ENCODE results near the gene SFTPA1. TPM values are rescaled to one million over a fixed set of nuclear protein-coding genes. Genes with fewer than 3 reads are reported as not detected.

SFTPA1 gene
- total and polyA plus RNA-seq, 9 of the 15 experiments (the other 6 are each of a cell fraction or from before 2014, with no cell fraction given): 0.04 to 3.5 (median 0.08) TPM; not detected in 5

DNA sequence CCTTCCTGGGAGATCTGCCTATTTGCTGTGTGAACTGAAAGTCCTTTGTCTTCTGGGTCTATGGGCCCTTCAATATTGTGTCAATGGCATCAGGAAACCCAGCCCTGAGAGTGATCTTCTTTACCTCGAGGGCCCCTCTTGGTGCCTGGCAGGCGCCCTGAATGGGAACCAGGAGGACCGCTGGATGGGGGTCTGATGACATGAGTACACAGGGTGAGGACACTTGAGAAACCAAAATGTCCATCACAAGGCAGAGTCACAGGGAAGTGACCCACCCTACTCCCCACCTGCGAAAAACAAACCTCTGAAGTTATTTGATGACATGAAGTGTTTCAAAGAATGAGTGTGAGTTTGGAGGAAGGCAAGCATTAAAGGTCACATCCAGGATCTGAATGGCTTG is 17.3 kb downstream of the SFTPA1 start:
- no peaks in the 10 kb centered on the region for H3K9me3 ChIP-seq (replicated peaks; ENCODE audit: control insufficient read depth, insufficient read depth, low read depth, low read length)
- 3% methylated on average over 4 of the region's 4 CpGs for WGBS (ENCODE audit: insufficient coverage, low coverage, missing lambda C conversion rate)
- H3K4me2 ChIP-seq (ENCODE audit: insufficient read depth, low read length): no peak overlapping the region
- ATAC-seq (no peak), FAIRE-seq (no peak), DNase-seq (ENCODE audit: extremely low read depth in 1 of 4, low spot score in 3 of 4) (no peak)
- intact Hi-C loops (cut with micrococcal nuclease) (no loop called here), in situ Hi-C loops (cut with MboI) (no loop called here)
- no peaks in the 10 kb centered on the region for H3K36me3 ChIP-seq (ENCODE audit: control insufficient read depth, insufficient read depth, low read length)
- CTCF ChIA-PET (ENCODE audit: low intra/inter-chr PET ratio): no interaction called here
- H3K27me3 ChIP-seq (ENCODE audit: control insufficient read depth in 2 of 2, insufficient read depth in 2 of 2, low read length in 2 of 2): peaks cover 2 to 7% of the 10 kb centered on the region in 2 experiments; a peak in 2 of 5 replicates
- H3K79me2 ChIP-seq (ENCODE audit: control insufficient read depth, insufficient read depth, low read length): no peaks in the 10 kb centered on the region
- no peaks in the 10 kb centered on the region for H3K9me1 ChIP-seq (ENCODE audit: control insufficient read depth, insufficient read depth, low read length)
- H3K9ac ChIP-seq (ENCODE audit: insufficient read depth in 1 of 2, low read depth in 2 of 2, low read length in 2 of 2): no peak overlapping the region
- H3K4me3 ChIP-seq: no peak overlapping the region
- no TSS peak for BruUV-seq (replicated peaks)
- no peak overlapping the region for H3K27ac ChIP-seq (ENCODE audit: extremely low read depth, low read depth, low read length)
- POLR2A ChIA-PET: no interaction called here
- H4K20me1 ChIP-seq (replicated peaks; ENCODE audit: control insufficient read depth, insufficient read depth, low read length): no peaks in the 10 kb centered on the region
- H3K4me1 ChIP-seq (replicated peaks in 1 of 2; ENCODE audit: control insufficient read depth in 2 of 2, insufficient read depth in 2 of 2, low read length in 2 of 2): no peaks in the 10 kb centered on the region
- H2AFZ ChIP-seq (ENCODE audit: low read depth, low read length): no peak overlapping the region
- TF ChIP-seq TRIM25 (IDR thresholded peaks at IDR 0.05; ENCODE audit: borderline replicate concordance) (no peak), CHAMP1 (IDR thresholded peaks at IDR 0.05) (no peak), RBM34 (IDR thresholded peaks at IDR 0.05; ENCODE audit: borderline replicate concordance, insufficient read depth, low read length) (no peak), YY1 (IDR thresholded peaks at IDR 0.05; ENCODE audit: borderline replicate concordance in 1 of 3, control insufficient read depth in 1 of 3, extremely low read depth in 1 of 3, insufficient read depth in 3 of 3, insufficient read length in 1 of 3, insufficient replicate concordance in 2 of 3, low read depth in 1 of 3, low read length in 2 of 3) (no peak), KLF16 (IDR thresholded peaks at IDR 0.05) (no peak), JUN (IDR thresholded peaks at IDR 0.05; ENCODE audit: borderline replicate concordance, low read depth, low read length) (no peak), JUN (CRISPR knock-in tag; IDR thresholded peaks at IDR 0.05; ENCODE audit: borderline replicate concordance) (no peak), KLF1 (tag; IDR thresholded peaks at IDR 0.05) (no peak), PRMT5 (CRISPR knock-in tag; IDR thresholded peaks at IDR 0.05) (no peak), RBM39 (optimal IDR thresholded peaks at IDR 0.05; ENCODE audit: low read depth, low read length) (no peak), GABPB2 (CRISPR knock-in tag; conservative IDR thresholded peaks at IDR 0.05) (no peak)
- TF ChIP-seq, protein P1, sequence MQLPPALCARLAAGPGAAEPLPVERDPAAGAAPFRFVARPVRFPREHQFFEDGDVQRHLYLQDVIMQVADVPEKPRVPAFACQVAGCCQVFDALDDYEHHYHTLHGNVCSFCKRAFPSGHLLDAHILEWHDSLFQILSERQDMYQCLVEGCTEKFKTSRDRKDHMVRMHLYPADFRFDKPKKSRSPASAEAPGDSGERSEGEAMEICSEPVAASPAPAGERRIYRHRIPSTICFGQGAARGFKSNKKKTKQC (CRISPR knock-in tag; IDR thresholded peaks at IDR 0.05): no peak
- TF ChIP-seq, protein P2, sequence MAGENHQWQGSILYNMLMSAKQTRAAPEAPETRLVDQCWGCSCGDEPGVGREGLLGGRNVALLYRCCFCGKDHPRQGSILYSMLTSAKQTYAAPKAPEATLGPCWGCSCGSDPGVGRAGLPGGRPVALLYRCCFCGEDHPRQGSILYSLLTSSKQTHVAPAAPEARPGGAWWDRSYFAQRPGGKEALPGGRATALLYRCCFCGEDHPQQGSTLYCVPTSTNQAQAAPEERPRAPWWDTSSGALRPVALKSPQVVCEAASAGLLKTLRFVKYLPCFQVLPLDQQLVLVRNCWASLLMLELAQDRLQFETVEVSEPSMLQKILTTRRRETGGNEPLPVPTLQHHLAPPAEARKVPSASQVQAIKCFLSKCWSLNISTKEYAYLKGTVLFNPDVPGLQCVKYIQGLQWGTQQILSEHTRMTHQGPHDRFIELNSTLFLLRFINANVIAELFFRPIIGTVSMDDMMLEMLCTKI (IDR thresholded peaks at IDR 0.05; ENCODE audit: partially characterized antibody): no peak

Data from K562 (cell line).